HG03520 (cell line): ENCODE measurements around the gene PAK2.
"Not testable (repeated sequence)": the region's sequence is repeated elsewhere in the genome, so short reads cannot be mapped to it uniquely, and the experiment has no call there.

ENCODE experiments used
- ATAC-seq: cut with Tn5 transposase; IDR thresholded peaks from one replicate; pipeline ENCODE4 v1.9.1; 2021; ENCODE audit warnings: mild to moderate bottlenecking, moderate library complexity; ENCODE audit not compliant: unreplicated experiment

PAK2 gene

GRCh38 chr3:196739671-196740480, at the start of gene PAK2:
TSS of gene PAK2 (plus strand) at chr3:196739857. CDS start at chr3:196782647, 42,790 bp downstream.
- peak; percentile 85 for ATAC-seq

GRCh38 chr3:196689941-196690660, 49.6 kb upstream of the PAK2 start:
- no peak for ATAC-seq

GRCh38 chr3:196691386-196691785, 48.3 kb upstream of the PAK2 start:
- no peak for ATAC-seq

- no peak for ATAC-seq
Measured at GRCh38 chr3:196694202-196694638, 45.4 kb upstream of the PAK2 start.

GRCh38 chr3:196694941-196695848, 44.5 kb upstream of the PAK2 start:
- ATAC-seq: no peak

GRCh38 chr3:196695849-196696226, 43.8 kb upstream of the PAK2 start:
- ATAC-seq: no peak

- ATAC-seq: no peak
Measured at GRCh38 chr3:196697270-196697669, 42.4 kb upstream of the PAK2 start.

GRCh38 chr3:196699749-196700148, 39.9 kb upstream of the PAK2 start:
- ATAC-seq: no peak

GRCh38 chr3:196700801-196701200, 38.9 kb upstream of the PAK2 start:
- no peak for ATAC-seq

GRCh38 chr3:196706327-196706726, 33.3 kb upstream of the PAK2 start:
- no peak for ATAC-seq

- no peak for ATAC-seq
Measured at GRCh38 chr3:196706731-196707130, 32.9 kb upstream of the PAK2 start.

- ATAC-seq: no peak
Measured at GRCh38 chr3:196707566-196707965, 32.1 kb upstream of the PAK2 start.

- no peak for ATAC-seq
Measured at GRCh38 chr3:196708467-196708866, 31.2 kb upstream of the PAK2 start.

GRCh38 chr3:196711838-196712513, 27.7 kb upstream of the PAK2 start, which contains the start of the genes CEP19 and PIGX:
TSS of gene CEP19 (minus strand) at chr3:196712250. CDS start at chr3:196708657, 3,593 bp downstream.
TSS of gene PIGX (plus strand) at chr3:196712377.
- ATAC-seq: peak; percentile 67

GRCh38 chr3:196712514-196713413, 26.9 kb upstream of the PAK2 start:
- ATAC-seq: peak; percentile 48

GRCh38 chr3:196717162-196717561, 22.5 kb upstream of the PAK2 start:
- not testable (repeated sequence) for ATAC-seq

GRCh38 chr3:196721097-196721496, 18.6 kb upstream of the PAK2 start:
- no peak for ATAC-seq

- no peak for ATAC-seq
Measured at GRCh38 chr3:196726788-196727675, 12.6 kb upstream of the PAK2 start.
